C4-2B (cell line): ENCODE data around the gene SHMT2.

Experiments
- CTCF ChIP-seq: fragments of 450-650 bp; conservative IDR thresholded peaks from 2 replicates; pipeline ENCODE4 v1.5.1; 2017; ENCODE audit warnings: mild to moderate bottlenecking
- ZFX ChIP-seq: fragments of 450-650 bp; IDR thresholded peaks from 2 replicates; pipeline ENCODE4 v1.6.1; 2017

GRCh38 chr12:57258977-57259970 lies 29.8 kb downstream of the SHMT2 start:
- TF ChIP-seq CTCF: no peak
- no peak for TF ChIP-seq ZFX
